Skin of body (tissue), 2 donors: ENCODE measurements around the gene LAMA2. TPM values are rescaled to one million over a fixed set of nuclear protein-coding genes. Genes with fewer than 3 reads are reported as not detected.

Experiments
- DNase-seq: peaks from one replicate; lab custom pipeline; 2025; lab: John Stamatoyannopoulos, UW
- total RNA-seq: library from RNA; depleted of rRNA; stranded (reverse); fragments of >200 nt; gene quantifications from one replicate; pipeline ENCODE4 v1.2.3, GENCODE V29; 2014

Gene LAMA2
- total RNA-seq, 1 donor from 2014 or later = 87.4 TPM

DNA sequence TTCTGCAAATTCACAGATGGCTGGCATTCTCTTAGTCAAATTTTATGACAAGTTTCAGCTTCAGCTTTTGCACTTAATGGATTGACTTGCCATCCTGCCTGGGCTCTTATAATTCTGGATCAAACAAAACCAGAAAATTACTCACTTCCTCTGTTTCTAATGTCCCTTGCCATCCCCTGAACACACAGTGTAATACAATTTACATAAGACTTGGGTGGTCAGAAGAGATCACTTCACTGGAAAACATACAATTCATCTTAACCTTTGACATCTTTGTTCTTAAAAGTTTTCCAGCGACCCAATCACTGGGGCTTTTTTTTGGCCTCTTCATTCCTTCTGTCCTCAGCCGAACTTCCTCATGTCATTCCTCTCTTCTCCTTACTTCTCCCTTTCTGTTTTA is 628.0 kb downstream of the LAMA2 start:
- no peak for DNase-seq

DNA sequence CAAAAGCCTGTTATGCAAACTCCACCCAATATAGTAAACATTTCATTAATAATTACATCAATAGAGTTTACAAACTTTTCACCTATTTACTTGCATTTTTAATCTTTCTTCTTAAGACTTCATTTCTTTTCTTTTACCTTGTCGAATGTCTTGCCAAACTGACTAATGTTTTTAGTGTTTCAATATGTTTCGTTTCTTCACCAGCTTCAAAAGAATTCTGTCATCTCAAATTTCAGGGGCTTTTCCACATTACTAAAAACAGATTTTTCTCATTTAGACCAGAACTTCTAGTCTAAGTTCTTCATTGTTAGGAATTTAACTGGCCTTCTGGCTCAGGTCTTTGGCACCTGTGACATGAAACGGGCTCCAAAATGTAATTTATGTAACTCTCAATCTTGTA is 630.5 kb downstream of the LAMA2 start:
- no peak for DNase-seq

DNA sequence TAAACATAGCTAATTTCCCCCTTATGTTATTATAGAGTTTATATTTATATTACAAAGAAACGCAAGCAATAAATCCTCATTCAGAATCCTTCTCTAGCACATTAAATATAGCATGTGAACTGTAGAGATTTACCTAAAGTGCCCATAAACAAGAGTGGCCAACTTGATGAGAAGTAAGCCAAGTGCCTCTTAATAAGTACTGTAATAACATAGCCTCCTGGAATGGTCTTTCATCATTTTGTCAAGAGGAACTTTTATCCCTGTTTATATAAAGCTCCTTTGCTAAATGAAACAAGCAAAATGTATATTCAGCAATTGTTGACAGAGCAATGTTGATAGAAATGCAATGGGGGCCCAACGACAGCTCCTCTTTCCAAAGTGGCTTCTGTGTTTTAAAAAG is 632.1 kb downstream of the LAMA2 start:
- DNase-seq = no peak

- DNase-seq = no peak
Observed at GRCh38 chr6:129516005-129516404, 633.1 kb downstream of the LAMA2 start.

GRCh38 chr6:129516787-129517186 is 633.8 kb downstream of the LAMA2 start:
- DNase-seq = no peak

- DNase-seq = no peak
Observed at GRCh38 chr6:129517288-129517687, 634.4 kb downstream of the LAMA2 start.

GRCh38 chr6:129519750-129520149 is 636.8 kb downstream of the LAMA2 start:
- no peak for DNase-seq

DNA sequence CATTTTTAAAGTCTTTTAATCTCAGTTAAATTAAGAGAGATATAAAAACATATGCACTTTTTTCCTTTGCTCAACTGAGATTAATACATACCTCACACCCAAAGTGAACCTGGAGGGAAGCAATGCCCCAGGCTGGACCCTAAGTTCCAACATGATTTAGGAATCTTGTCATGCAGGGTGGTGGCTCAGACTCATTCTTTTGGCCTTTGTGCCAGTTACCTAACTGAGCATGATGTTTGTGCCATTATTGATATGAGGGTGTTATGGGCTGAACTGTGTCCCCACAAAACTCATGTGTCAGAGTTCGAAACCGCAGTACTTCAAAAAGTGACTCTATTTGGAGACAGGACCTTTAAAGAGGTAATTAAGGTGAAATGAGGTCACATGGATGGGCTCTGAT is 639.0 kb downstream of the LAMA2 start:
- DNase-seq = no peak

- no peak for DNase-seq
Observed at GRCh38 chr6:129523816-129524215, 640.9 kb downstream of the LAMA2 start.

DNA sequence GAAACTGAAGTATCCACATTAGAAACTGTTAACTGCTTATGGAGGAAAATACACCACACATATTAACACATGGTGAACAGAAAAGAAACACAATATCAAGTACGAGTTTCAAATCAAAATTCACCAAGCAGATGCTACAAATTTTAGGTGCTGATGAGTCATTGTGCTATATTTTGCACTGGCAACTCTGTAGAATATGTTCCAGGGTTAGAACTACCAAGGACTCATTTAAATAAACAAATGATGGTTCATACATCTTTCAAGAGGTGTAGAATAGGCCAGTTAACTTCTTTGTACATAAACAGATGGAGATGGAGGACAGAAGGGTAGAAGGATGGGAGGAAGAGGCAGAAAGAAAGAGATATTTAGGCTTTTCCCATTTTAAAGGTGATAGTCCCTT is 642.1 kb downstream of the LAMA2 start:
- DNase-seq = no peak

DNA sequence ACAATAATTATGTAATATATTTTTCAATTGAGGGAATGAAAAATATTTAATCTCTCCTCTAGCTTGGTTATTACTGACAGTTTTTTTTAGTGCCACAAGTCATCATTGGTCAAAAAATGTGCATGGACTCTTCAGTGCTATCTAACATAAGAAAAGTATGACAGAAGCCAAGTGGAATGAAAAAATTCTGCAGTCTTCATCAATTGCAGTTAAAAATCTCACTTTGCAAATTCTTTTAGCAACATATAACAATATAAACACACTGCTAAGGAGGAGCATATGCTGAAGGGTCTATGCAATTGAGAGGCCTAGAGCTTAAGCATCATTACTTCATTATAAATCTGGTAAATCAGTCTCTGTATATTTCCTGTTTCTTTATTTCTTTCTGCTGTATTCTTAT is 652.0 kb downstream of the LAMA2 start:
- DNase-seq = no peak

DNA sequence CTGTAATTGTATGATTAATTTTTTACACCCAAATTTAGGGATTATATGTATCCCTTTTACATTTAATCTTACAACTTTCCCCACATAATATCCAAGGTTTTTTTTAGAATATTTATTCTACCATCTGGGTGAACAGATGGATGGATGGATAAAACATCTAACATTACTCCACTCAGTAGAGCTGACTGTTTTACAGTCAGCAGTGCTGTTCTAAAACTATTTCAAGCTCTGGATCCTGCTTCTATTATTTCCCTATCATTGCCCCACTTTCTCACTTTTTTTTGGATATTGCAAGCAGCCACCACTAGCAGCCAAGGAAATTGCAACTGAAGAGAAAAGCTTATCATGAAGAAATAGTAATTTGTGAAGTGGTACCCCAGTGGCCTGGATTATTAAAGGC is 653.3 kb downstream of the LAMA2 start:
- DNase-seq = no peak

GRCh38 chr6:129539032-129539431 is 656.1 kb downstream of the LAMA2 start:
- DNase-seq = no peak

DNA sequence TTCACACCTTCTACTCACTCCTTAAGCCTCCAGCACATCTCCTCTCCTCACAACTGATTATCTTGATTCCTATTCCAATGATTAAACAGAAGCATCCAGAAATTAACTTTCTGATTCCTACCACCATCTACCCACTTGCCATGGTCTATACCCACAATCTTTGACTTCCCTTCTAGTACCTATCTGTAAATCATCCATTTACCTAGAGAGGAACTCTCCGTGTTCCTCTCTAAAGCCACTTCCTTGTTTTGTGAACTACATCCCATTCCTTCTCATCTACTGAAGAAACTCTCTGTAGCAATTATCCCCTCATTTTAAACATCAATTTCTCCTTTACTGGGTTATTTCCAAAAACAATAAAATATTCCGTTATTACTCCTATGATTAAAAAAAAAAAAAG is 659.8 kb downstream of the LAMA2 start:
- DNase-seq = no peak

- DNase-seq = no peak
Observed at GRCh38 chr6:129543981-129544380, 661.0 kb downstream of the LAMA2 start.

DNA sequence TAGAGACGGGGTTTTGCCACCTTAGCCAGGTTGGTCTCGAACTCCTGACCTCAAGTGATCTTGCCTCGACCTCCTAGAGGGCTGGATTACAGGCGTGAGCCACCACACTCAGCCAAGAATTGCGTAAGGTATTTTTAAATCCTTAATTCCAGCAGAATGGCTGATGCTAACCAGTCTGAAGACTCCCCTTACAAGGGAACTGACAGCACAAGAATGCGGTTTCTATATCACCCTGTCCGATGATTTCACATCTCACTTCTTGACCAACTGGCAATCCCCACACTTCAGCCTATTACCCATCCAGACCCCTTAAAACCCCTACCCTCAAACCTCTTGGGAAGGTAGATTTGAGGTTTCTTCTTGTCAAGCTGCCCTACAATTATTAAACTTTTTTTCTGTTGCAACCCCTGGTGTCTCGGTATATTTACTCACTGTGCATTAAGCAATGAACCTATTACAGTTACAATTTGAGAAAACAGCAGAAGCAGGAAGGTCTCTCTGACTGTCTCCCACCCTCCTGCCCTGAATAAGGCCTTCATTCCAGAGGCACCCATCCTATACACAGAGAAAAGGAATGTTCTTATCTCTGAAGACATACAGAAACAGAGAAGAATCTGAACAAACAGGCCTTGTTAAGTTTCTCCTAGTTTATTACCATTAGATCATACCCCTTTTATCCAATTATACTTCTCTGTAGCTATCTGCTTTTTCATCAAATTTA is 662.1 kb downstream of the LAMA2 start:
- no peak for DNase-seq

DNA sequence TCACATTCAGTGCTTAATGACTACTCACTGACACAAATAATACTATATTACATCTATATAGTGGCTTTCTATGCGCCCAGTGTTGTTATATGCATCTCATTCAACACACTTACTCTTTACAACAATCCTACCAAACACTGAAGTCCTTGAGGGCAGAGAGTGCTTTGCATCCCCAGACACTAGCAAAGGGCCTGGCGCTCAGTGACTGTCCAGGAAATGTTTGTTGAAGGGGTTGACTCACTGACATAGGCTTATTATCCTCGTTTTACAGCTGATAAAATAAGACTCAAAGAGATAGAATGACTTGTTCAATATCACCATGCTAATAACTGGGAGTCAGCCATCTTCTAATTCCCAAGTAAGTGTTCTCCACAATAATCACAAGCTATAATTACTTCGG is 663.8 kb downstream of the LAMA2 start:
- no peak for DNase-seq

DNA sequence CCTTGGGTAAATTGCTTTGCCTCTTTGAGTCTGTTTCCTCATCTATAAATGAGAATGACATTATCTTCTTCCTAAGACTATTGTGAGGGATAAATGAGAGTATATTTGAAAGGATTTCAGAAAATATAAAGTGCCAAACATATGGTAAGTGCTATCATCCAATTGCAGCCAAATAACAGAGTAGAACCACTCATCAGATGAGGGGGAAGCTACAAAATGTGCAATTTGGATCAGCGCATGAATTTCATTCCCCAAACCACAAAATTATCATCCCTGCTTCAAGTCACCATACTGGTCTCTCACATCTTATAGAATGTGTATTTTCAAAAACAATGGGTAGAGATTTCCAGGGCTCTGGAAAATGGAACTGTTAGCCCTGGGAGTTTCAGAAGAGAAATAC is 668.5 kb downstream of the LAMA2 start:
- no peak for DNase-seq

- DNase-seq = no peak
Observed at GRCh38 chr6:129552413-129552812, 669.5 kb downstream of the LAMA2 start.

- no peak for DNase-seq
Observed at GRCh38 chr6:129555206-129555832, 672.4 kb downstream of the LAMA2 start.

GRCh38 chr6:129558248-129558647 is 675.3 kb downstream of the LAMA2 start:
- DNase-seq = no peak

DNA sequence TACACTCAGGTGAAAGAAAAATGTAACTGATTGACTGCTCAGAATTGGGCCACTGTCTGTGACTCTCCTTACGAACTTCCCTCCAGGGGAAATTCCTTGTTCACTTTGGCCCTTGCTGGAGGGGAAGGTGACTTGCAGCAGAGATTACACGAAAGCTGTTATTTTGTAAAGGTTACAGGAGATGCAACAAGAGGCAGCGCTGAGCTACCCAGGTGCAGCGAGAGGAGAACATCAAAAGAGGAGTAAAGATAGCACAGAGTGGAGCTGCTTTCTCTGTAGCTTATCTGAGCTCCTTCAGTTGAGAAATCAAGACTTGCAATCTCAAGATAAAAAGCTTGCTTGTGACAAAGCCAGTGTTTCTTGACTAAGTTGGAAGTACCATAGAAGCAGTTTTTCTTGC is 682.4 kb downstream of the LAMA2 start:
- DNase-seq = no peak

DNA sequence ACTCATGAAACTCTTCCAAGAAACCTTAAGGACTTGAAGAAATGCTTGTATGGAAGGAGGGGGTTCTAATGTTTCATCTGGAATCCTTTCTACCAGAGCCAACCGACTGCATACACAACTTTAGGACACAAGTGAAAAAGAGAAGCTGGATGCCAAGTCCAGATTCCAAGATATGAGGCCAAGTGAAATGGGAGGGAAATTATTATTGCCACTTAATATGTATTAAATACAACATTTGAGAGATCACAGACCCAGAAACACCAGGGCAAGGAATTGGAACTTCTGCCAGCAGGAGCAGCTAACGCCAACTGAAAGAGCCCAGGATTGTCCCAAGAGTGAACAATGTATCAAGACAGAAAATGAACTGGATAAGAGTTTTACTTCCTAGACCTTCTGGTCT is 682.9 kb downstream of the LAMA2 start:
- no peak for DNase-seq
